ENCODE measurements around the gene TGFB1I1. TPM values are rescaled to one million over a fixed set of nuclear protein-coding genes. Genes with fewer than 3 reads are reported as not detected.

TGFB1I1 gene
- total RNA-seq, 1 experiment from 2014 or later: 8.7 TPM

DNA sequence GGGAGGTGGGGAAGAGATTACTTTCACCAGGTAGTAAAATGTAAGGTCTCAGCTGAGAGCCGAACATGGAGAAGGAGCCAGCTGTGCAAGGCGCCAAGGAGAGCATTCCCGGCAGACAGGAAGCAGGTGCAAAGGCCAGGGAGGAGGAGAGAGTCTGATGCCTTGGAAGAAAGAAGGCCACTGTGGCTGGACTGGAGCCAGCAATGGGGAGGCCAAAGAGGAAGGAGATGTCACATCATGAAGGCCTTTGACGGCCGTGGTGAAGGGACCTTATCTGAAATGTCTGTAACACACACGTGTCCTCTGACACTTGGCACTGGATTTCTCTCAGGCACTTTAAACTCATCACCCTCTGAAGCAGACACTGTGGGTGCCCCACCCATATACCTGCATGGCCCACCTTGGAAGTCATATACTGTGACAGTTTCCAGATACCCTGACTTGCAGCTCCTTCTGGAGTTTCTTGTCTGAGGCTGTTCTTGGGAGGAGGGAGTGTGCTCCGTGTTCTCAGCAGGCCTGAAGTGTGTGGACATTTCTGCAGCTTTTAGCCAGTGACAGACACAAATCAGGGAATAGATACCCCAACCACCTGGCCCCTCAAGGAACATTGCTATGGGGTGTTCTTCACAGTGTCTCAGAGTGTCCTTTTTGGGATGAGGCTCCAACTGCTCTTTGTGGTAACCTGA lies 9.0 kb downstream of the TGFB1I1 start:
- no TSS peak for BruUV-seq (replicated peaks)
- RAD21 ChIA-PET (ENCODE audit: low non-redundant PET in 1 of 2, low total read pairs in 2 of 2, uncharacterized antibody in 2 of 2, unreplicated experiment in 2 of 2): no interaction called here
- H2AFZ ChIP-seq (ENCODE audit: low read depth, low read length, poor library complexity, severe bottlenecking): no peak overlapping the region
- H3K27ac ChIP-seq (ENCODE audit: low read depth, low read length): no peak overlapping the region
- no peak overlapping the region for H3K4me2 ChIP-seq (ENCODE audit: low read length)
- H3K4me3 ChIP-seq (replicated peaks in 1 of 2; ENCODE audit: low read depth in 1 of 2, low read length in 2 of 2): no peak overlapping the region
- POLR2A ChIA-PET: no interaction called here
- no peaks in the 10 kb centered on the region for H3K27me3 ChIP-seq (ENCODE audit: insufficient read depth, low read length)
- no peaks in the 10 kb centered on the region for H4K20me1 ChIP-seq (ENCODE audit: insufficient read depth)
- peaks cover 11 to 30% of the 10 kb centered on the region in 2 experiments; a peak in 3 of 4 replicates for H3K4me1 ChIP-seq (ENCODE audit: control insufficient read depth in 1 of 2, insufficient read depth in 2 of 2, low read length in 2 of 2)
- H3K9me3 ChIP-seq (ENCODE audit: control insufficient read depth in 1 of 2, insufficient read depth in 1 of 2, low read depth in 1 of 2, low read length in 2 of 2): no peaks in the 10 kb centered on the region
- CTCF ChIA-PET: interaction anchor here (1.1 kb wide), 1 partner anchor 8 kb away, joined by 3 read pairs; no protein-coding TSS in a partner anchor
- no peak for DNase-seq (ENCODE audit: low read depth, low spot score)
- H3K36me3 ChIP-seq (ENCODE audit: control insufficient read depth in 1 of 2, insufficient read depth in 2 of 2, low read length in 2 of 2): no peaks in the 10 kb centered on the region
- ATAC-seq: no peak
- no peaks in the 10 kb centered on the region for H3K9me2 ChIP-seq (ENCODE audit: insufficient read depth)
- intact Hi-C loops (cut with micrococcal nuclease): no loop called here
- H3K79me2 ChIP-seq (ENCODE audit: insufficient read depth, low read length): no peaks in the 10 kb centered on the region
- TF ChIP-seq SIN3A (IDR thresholded peaks at IDR 0.05; ENCODE audit: low read depth) (no peak), POLR2A (IDR thresholded peaks at IDR 0.05; ENCODE audit: borderline replicate concordance, extremely low read depth, insufficient read depth, insufficient read length) (no peak), FOSL1 (IDR thresholded peaks at IDR 0.05; ENCODE audit: low read depth) (no peak)
- H3K9ac ChIP-seq (ENCODE audit: low read length): no peak overlapping the region

- ChIA-PET CTCF (interaction anchor here (1.4 kb wide), 1 partner anchor 10 kb away, joined by 3 read pairs; no protein-coding TSS in a partner anchor), POLR2A (no interaction called here), RAD21 (ENCODE audit: low non-redundant PET in 1 of 2, low total read pairs in 2 of 2, uncharacterized antibody in 2 of 2, unreplicated experiment in 2 of 2) (no interaction called here)
- no TSS peak for BruUV-seq (replicated peaks)
- no peaks in the 10 kb centered on the region for H3K27me3 ChIP-seq (ENCODE audit: insufficient read depth, low read length)
- intact Hi-C loops (cut with micrococcal nuclease): no loop called here
- ATAC-seq: no peak
- no peak within 1 kb of the TSS for H3K27ac ChIP-seq (ENCODE audit: low read depth, low read length)
- H3K36me3 ChIP-seq (ENCODE audit: control insufficient read depth in 1 of 2, insufficient read depth in 2 of 2, low read length in 2 of 2): no peaks in the 10 kb centered on the region
- peaks cover 8 to 24% of the 10 kb centered on the region in 2 experiments; a peak in 3 of 4 replicates for H3K4me1 ChIP-seq (ENCODE audit: control insufficient read depth in 1 of 2, insufficient read depth in 2 of 2, low read length in 2 of 2)
- DNase-seq (ENCODE audit: low read depth, low spot score): no peak
- H3K4me3 ChIP-seq (replicated peaks in 1 of 2; ENCODE audit: low read depth in 1 of 2, low read length in 2 of 2): no peak within 1 kb of the TSS
- H3K4me2 ChIP-seq (ENCODE audit: low read length): no peak within 1 kb of the TSS
- H3K9ac ChIP-seq (ENCODE audit: low read length): no peak within 1 kb of the TSS
- H2AFZ ChIP-seq (ENCODE audit: low read depth, low read length, poor library complexity, severe bottlenecking): no peak within 1 kb of the TSS
- no peaks in the 10 kb centered on the region for H4K20me1 ChIP-seq (ENCODE audit: insufficient read depth)
- H3K79me2 ChIP-seq (ENCODE audit: insufficient read depth, low read length): no peaks in the 10 kb centered on the region
- H3K9me3 ChIP-seq (ENCODE audit: control insufficient read depth in 1 of 2, insufficient read depth in 1 of 2, low read depth in 1 of 2, low read length in 2 of 2): no peaks in the 10 kb centered on the region
- H3K9me2 ChIP-seq (ENCODE audit: insufficient read depth): no peaks in the 10 kb centered on the region
- TF ChIP-seq RAD21 (IDR thresholded peaks at IDR 0.05; ENCODE audit: low read depth): no peak
- TF ChIP-seq EGR1 (IDR thresholded peaks at IDR 0.05; ENCODE audit: low read depth): no peak
- TF ChIP-seq, protein P1, sequence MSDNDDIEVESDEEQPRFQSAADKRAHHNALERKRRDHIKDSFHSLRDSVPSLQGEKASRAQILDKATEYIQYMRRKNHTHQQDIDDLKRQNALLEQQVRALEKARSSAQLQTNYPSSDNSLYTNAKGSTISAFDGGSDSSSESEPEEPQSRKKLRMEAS (IDR thresholded peaks at IDR 0.05): no peak
- no peak for TF ChIP-seq TCF7L2 (IDR thresholded peaks at IDR 0.05; ENCODE audit: borderline replicate concordance, extremely low read depth, insufficient read depth, insufficient read length)
- no peak for TF ChIP-seq SIN3A (IDR thresholded peaks at IDR 0.05; ENCODE audit: low read depth)
- no peak for TF ChIP-seq FOSL1 (IDR thresholded peaks at IDR 0.05; ENCODE audit: low read depth)
- no peak for TF ChIP-seq REST (IDR thresholded peaks at IDR 0.05; ENCODE audit: low read depth)
- TF ChIP-seq, protein P2, sequence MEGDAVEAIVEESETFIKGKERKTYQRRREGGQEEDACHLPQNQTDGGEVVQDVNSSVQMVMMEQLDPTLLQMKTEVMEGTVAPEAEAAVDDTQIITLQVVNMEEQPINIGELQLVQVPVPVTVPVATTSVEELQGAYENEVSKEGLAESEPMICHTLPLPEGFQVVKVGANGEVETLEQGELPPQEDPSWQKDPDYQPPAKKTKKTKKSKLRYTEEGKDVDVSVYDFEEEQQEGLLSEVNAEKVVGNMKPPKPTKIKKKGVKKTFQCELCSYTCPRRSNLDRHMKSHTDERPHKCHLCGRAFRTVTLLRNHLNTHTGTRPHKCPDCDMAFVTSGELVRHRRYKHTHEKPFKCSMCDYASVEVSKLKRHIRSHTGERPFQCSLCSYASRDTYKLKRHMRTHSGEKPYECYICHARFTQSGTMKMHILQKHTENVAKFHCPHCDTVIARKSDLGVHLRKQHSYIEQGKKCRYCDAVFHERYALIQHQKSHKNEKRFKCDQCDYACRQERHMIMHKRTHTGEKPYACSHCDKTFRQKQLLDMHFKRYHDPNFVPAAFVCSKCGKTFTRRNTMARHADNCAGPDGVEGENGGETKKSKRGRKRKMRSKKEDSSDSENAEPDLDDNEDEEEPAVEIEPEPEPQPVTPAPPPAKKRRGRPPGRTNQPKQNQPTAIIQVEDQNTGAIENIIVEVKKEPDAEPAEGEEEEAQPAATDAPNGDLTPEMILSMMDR (IDR thresholded peaks at IDR 0.05 in 2 of 3, conservative IDR thresholded peaks at IDR 0.05 in 1 of 3; ENCODE audit: borderline replicate concordance in 1 of 3, insufficient read depth in 1 of 3, low read depth in 2 of 3, low read length in 2 of 3): no peak
- no peak for TF ChIP-seq POLR2AphosphoS5 (IDR thresholded peaks at IDR 0.05; ENCODE audit: low read depth, low read length)
- no peak for TF ChIP-seq ZBTB33 (IDR thresholded peaks at IDR 0.05; ENCODE audit: extremely low read depth, insufficient replicate concordance, low read length)
Observed at GRCh38 chr16:31483081-31483480, 11.1 kb downstream of the TGFB1I1 start, which contains the start of gene SLC5A2. Gene SLC5A2 (plus strand): TSS chr16:31483123. CDS start chr16:31483137, 14 bp downstream.

All from HCT116 (cell line).